Cardiac fibroblast (primary cell): ENCODE results near the gene CECR2.

Experiments used
- DNase-seq, 2 donors: peaks; one replicate each; pipeline versions ENCODE4 v3.0.0 to v3.0.0-alpha.2; 2010; ENCODE audit warnings: low read depth in 2 of 2
- H3K4me3 ChIP-seq, 2 donors: replicated peaks in 1 of 2; 1 replicate in 1 of 2; 2 replicates in 1 of 2; pipeline ENCODE4 v1.5.1; 2011; ENCODE audit warnings: low read depth in 2 of 2, low read length in 2 of 2, mild to moderate bottlenecking in 2 of 2, moderate library complexity in 1 of 2
- TF ChIP-seq, protein P1 (sequence below): IDR thresholded peaks from one replicate; pipeline ENCODE4 v1.5.1; 2011; ENCODE audit warnings: low read depth, mild to moderate bottlenecking, low read length, inconsistent platforms

CECR2 gene

DNA sequence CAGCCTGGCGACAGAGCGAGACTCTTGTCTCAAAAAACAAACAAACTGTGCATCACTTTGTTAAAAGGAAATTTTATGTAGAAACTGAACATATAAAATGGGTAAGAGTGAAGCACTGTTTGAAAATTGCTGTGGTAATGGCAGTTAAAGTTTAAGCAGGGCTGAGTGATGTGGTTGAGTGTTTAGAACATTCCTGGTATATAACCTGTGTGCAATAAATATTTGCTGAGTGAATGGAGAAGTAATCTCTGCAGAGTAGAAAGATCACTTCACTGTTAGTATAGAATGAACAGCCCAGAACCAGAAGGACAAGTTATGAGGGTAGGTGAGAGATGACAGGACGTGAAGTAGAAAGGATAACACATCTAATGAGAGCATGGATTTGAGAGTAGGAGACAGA, 27.3 kb downstream of the CECR2 start:
- no peak overlapping the region for H3K4me3 ChIP-seq
- no peak for DNase-seq
- TF ChIP-seq, protein P1, sequence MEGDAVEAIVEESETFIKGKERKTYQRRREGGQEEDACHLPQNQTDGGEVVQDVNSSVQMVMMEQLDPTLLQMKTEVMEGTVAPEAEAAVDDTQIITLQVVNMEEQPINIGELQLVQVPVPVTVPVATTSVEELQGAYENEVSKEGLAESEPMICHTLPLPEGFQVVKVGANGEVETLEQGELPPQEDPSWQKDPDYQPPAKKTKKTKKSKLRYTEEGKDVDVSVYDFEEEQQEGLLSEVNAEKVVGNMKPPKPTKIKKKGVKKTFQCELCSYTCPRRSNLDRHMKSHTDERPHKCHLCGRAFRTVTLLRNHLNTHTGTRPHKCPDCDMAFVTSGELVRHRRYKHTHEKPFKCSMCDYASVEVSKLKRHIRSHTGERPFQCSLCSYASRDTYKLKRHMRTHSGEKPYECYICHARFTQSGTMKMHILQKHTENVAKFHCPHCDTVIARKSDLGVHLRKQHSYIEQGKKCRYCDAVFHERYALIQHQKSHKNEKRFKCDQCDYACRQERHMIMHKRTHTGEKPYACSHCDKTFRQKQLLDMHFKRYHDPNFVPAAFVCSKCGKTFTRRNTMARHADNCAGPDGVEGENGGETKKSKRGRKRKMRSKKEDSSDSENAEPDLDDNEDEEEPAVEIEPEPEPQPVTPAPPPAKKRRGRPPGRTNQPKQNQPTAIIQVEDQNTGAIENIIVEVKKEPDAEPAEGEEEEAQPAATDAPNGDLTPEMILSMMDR: no peak

DNA sequence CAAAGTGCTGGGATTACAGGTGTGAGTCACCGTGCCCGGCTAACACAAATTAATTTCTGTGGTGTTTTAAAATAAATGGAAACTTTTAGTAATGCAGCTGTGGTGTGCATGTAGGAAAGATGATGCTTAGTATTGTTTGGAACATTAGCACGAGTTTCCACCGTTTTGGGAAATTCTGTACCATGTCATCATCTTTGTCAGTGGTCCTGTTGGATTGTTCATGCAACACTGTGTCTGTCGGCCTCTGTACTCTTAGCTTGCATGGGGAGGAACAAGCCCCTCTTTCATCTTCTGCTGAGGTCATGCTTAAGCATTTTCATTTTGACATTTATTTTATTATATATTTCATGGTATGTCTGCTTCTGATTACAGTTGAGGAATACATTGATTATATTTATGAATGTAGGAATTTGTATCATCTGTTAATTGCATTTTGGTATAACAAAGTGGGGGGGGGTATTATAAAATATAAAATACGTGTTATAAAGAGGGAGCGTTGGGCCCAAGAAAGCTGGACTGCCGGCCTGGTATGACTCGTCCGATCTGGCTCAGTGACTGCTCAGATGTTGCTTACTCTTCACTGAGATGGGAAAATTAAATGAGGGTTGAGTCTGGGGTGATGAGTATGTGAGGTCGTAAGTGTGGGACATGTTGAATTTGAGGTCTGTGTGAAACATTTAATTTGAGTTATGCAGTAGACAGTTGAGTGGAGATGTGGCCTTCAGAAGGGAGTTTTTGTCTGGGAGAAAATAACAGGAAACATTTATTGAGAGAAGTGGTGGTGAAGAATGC, 28.7 kb downstream of the CECR2 start:
- TF ChIP-seq, protein P1: no peak
- no peak overlapping the region for H3K4me3 ChIP-seq
- DNase-seq: peak in 1 of 2 donors; percentile 22

GRCh38 chr22:17400305-17400704, 31.0 kb downstream of the CECR2 start:
- TF ChIP-seq, protein P1: no peak
- peak in 1 of 2 donors; percentile 56 for DNase-seq
- H3K4me3 ChIP-seq: no peak overlapping the region

DNA sequence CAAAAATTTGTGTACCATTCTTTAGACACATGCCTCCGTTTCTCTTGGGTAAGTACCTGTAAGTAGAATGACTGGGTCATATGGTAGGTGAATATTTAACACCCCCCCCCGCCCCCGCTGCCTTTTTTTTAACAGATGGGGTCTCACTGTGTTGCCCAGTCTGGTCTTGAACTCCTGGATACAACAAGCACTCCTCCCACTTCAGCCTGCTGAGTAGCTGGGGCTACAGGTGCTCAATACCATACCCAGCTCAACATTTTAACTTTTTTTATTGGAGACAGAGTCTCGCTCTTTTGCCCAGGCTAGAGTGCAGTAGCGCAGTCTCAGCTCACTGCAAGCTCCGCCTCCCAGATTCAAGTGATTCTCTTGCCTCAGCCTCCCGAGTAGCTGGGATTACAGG, 32.5 kb downstream of the CECR2 start:
- H3K4me3 ChIP-seq: no peak overlapping the region
- TF ChIP-seq, protein P1: no peak
- no peak for DNase-seq

GRCh38 chr22:17402293-17402692, 33.0 kb downstream of the CECR2 start:
- no peak for DNase-seq
- no peak overlapping the region for H3K4me3 ChIP-seq
- TF ChIP-seq, protein P1: no peak

- no peak overlapping the region for H3K4me3 ChIP-seq
- TF ChIP-seq, protein P1: no peak
- DNase-seq: peak; percentile 19 to 57
These were observed 34.6 kb downstream of the CECR2 start for GRCh38 chr22:17403906-17404305.
